Renal cortex interstitium (tissue), 11 donors: ENCODE results near the gene CDH6. TPM values are rescaled to one million over a fixed set of nuclear protein-coding genes. Genes with fewer than 3 reads are reported as not detected.
A peak's percentile ranks its signal among the peaks of the same experiment; 100 is the strongest.

Source experiments
- DNase-seq, 11 donors: peaks; one replicate each; pipeline ENCODE4 v3.0.0-alpha.2; 2013; ENCODE audit warnings: low read depth in 9 of 11, low spot score in 4 of 11; ENCODE audit errors: extremely low read depth in 1 of 11
- polyA plus RNA-seq, 3 donors: library from polyadenylated mRNA; unstranded; fragments of 120-200 nt; gene quantifications; one replicate each; pipeline ENCODE4 v1.2.1, GENCODE V29; 2013; ENCODE audit not compliant: insufficient read length in 3 of 3

Gene CDH6
- polyA plus RNA-seq, 3 donors = 54.4 to 80.8 (median 76.5) TPM

DNA sequence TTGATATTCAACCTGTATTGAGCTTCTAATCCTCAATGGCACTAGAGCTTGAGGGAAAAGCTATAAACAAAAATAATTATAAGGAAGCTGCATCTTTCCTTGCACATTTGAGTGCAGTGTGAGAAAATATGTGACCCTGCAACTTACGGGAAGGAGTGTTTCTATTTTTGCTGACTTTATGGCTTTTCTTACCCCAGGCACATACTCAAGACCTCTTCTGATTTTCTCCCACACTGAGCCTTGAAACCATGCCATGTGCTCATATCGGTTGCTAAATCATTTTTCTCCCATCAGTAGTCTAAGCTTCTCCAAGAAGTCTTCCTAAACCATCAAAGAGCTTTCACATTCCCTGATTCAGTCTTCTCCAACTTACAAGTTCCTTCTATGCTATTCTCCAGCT lies 91.5 kb downstream of the CDH6 start:
- DNase-seq = no peak

DNA sequence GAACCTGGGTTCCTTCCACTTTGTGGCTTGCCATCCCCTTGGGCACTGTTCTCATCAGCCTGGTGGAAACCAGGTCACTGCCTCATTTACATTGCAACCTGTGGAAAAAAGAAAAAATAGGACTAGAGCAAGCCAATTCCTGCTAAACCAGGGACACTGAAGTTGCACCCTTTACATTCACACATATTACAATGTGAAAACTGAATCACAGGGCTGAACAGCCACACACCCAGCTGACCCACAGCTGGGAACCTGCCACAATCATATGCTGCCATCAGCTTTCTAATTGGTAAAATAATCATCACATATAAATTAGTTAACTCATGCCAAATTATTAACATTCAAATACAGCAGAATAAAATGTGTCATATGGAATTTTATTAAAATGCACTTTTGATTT lies 94.5 kb downstream of the CDH6 start:
- DNase-seq = no peak

DNA sequence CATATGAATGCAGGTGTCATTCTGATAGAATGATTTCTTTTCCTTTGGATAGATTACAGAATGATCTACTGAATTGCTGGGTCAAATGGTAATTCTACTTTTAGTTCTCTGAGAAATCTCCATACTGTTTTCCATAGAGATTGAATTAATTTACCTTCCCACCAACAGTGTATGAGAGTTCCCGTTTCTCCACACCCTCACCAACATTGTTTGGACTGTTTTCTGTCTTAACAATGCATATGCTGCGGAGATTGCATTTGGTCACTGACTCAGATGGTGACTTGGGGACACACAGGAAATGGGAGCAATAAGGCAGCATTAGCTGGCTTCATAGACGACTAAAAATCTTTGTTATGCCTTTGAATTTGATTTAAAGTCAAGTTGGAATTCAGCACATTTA lies 95.9 kb downstream of the CDH6 start:
- DNase-seq = no peak

DNA sequence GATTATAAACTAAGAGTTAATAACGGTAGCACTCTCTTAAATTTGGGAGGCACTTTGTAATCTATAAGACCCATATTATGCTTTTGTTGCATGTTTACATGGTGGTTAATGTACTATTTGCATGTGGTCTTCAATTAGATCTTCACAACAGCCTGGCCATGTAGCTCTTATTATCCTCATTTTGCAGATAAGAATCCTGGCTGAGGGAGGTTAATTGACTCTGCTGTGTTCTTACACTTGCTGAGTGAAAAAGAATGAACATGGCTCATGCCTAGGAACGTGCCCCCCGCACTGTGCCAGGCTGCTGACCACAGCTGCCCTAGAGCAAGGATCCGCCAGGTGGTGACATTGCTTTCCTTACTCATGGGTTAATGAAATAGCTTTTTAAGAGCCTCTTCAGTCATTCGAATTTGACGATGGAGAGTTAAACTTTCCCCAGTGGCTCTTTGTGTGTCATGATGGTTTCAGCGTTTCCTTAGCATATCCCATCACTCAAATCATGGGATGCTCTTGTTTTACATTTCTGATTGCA lies 97.9 kb downstream of the CDH6 start:
- DNase-seq = no peak

DNA sequence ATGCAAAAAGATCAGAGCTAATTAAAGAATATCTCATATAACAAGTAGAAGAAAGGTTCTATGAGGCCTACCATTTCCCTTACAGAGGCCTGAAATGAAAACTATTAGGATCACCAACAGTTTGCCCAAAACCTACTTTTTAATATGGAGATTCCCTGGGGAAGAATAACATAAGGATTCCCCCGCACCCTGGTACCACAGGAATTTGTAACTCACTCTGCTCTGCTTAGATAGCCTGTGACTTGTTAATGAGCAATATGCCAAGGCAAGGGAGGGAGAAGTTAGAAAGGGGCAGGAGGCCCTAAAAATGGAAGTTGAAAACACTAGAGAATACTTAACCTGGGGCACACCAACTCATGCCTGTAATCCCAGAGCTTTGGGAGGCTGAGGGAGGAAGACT lies 107.0 kb downstream of the CDH6 start:
- no peak for DNase-seq

DNA sequence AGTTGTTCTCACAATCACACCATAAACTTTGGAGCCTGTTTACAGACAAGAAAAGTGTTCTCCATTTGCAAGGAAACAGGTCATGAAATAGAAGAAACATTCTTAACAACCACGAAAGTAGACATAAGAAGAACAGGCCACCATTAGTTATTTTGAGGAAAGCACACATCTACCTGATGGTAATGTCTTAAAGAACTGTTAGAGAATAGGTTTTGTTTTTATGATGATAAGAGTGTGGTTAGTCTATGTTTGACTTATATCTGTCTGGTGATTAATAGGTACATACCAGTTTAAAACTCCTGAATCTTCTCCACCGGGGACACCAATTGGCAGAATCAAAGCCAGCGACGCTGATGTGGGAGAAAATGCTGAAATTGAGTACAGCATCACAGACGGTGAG lies 108.3 kb downstream of the CDH6 start:
- DNase-seq = no peak

DNA sequence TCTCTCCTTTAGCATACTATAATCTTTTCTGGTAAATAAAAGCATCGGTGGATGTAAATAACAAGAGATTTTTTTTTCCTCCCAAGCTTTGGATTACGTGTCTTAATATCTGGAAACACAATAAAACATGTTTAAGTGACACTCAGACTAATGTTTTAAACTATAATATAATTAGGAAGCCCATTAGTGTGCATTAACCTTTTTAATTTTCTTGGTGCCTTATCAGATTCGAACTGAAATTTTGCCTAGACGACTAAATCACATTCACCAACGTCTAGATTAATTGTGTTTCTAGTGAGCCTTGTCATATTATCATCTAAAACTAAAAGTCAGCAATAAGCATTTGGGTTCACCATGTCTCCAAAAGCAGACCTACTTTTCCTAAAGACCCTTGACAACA lies 110.2 kb downstream of the CDH6 start:
- DNase-seq = no peak

DNA sequence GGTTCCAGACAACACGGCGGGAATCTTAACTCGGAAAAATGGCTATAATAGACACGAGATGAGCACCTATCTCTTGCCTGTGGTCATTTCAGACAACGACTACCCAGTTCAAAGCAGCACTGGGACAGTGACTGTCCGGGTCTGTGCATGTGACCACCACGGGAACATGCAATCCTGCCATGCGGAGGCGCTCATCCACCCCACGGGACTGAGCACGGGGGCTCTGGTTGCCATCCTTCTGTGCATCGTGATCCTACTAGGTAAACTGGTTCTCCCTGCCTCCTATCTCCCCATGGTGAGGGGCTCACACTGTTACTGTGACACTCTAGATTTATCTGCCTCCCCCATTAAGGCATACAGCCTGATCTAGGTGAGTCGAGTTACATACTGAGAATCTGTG lies 124.2 kb downstream of the CDH6 start:
- DNase-seq = no peak

DNA sequence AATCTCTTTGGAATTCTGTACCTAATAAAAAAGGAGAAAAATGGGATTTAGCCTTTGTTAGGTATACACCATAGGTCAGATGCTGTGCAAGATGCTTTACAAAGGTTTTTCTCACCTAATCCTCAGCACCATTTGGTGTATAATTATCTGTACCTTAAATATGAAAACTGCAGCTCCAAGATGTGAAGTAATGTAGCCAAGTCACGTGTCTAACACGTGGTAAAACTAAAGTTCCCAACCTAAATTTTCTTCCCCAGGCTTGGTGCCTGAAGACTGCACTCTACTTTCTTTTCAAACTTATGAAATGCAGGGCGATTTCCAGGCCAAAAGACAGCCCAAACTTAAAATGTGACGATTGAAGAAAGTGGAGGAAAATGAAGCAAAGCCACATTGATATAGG lies 125.8 kb downstream of the CDH6 start:
- DNase-seq = no peak

DNA sequence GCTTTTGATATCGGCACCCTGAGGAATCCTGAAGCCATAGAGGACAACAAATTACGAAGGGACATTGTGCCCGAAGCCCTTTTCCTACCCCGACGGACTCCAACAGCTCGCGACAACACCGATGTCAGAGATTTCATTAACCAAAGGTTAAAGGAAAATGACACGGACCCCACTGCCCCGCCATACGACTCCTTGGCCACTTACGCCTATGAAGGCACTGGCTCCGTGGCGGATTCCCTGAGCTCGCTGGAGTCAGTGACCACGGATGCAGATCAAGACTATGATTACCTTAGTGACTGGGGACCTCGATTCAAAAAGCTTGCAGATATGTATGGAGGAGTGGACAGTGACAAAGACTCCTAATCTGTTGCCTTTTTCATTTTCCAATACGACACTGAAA lies 129.5 kb downstream of the CDH6 start:
- DNase-seq = no peak

DNA sequence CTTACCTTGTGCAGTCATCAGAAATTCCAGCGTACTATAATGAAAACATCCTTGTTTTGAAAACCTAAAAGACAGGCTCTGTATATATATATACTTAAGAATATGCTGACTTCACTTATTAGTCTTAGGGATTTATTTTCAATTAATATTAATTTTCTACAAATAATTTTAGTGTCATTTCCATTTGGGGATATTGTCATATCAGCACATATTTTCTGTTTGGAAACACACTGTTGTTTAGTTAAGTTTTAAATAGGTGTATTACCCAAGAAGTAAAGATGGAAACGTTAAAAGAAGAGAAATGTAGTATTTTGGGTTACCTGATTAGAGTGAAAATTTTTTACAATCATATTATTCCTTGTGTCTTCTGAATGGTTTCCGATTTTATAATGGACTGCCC lies 131.4 kb downstream of the CDH6 start:
- DNase-seq = no peak

DNA sequence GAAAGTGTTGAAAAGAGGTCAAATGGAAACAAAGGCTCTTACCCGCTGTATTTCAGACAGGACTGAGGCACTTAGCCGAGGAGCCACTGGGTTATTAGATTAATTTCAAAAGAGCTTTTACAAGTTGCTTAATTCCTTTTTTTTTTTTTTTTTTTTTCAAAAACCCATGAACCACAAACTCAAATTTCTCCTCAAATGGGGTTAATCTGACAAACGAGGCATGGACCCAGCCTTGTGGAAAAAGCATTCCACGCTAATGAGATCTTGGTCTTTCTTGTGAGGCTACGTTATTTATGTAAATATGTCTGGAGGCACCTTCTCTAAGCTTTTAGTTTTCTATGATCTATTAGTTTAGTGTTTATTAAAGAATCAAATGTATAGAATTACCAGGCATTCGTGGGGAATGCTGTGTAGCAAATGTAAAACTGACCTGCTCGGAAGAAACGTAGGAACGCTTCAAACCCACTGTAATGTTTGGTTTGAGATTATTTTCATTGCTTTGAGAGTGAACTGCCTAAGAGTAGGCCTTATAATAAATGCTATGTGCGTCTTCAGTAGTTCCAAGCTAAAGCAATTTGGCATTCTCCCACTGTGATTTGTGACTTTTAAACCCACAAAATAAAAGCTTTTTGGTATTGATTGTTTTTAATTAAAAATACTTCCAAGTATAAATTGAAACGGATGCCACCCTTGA lies 134.7 kb downstream of the CDH6 start:
- DNase-seq = no peak

DNA sequence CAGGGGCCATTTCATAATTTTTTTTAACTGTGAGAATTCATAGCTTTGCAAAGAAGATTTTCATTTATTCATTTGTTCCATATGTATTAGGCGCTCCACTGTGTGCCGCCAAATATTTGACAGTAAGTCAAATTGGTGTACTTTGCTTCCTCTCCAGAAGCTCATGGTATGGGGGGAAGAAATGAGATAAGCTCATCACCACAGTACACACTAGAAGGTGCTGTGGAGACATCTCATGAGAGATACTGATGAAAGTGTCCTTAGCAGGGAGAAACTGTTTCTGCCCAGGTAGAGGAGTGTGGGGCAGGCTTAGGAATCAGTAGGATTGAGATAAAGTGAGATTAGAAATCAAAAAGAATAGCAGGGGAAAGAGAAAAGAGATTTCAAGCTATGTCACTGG lies 136.2 kb downstream of the CDH6 start:
- DNase-seq = no peak

DNA sequence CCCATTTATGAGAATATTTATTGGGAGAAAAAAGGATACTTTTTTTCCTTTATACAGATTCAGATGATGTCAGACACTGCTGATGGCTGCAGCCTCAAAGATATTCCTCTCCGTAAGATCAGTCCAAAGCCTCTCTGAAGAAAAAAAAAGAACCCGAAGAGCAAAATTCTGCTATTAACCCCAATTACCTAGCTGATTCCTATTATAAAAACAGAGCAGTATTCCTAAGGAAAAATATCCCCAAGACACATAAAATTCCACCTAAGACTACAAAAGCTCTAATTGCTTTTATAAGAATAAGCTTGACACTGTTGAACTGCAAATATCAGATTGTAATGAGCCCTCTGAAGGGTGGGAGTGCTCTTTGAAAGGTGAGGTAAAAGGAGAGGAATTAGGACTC lies 138.7 kb downstream of the CDH6 start:
- no peak for DNase-seq

DNA sequence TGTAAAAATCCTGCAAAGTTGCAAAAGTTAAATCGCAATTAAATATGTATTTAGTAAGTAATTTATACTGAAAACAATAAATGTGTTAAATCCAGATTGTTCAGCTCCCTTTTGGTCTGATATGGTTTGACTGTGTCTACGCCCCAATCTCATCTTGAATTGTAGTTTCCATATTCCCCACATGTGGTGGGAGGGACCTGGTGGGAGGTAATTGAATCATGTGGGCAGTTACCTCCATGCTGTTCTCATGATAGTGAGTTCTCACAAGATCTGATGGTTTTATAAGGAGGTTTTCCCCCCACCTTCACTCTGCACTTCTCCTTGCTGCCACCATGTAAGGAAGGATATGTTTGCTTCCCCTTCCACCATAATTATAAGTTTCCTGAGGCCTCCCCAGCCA lies 140.0 kb downstream of the CDH6 start:
- DNase-seq = no peak

DNA sequence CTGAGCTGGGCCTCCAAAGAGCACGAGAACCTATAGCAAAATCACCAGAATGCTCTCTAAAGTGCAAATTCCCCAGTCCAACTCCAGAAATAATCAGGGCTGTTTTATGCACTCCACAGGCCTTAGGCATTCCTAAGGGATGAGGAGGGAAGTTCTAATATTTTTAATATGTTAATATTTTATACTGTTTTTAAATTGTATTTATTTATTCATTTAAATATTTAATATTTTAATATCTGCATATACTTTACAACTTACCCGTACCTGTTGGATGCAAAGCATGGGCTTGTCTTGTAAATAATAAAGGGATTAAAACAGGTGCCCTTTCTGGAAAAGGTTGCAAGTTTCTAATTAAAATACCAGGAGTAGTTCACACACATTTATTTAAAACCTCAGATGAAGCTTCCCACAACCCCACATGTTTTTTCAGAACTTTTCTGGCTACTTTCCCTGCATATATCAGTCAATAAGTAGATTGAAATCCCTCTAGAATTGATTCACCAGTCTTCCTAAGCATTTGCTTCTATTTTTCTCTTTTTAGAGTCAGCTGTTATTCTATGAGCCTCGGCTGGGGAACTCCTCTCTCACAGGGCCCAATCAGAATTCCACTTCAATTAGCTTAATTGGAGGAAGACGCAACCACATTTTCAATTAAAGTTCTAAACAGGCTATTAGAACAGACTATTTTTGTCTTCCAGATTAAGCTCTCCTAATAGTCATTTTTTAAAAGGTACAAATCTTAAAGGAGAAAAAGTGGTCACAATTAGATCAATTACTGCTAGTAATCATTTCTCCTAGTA lies 140.8 kb downstream of the CDH6 start:
- DNase-seq = no peak

DNA sequence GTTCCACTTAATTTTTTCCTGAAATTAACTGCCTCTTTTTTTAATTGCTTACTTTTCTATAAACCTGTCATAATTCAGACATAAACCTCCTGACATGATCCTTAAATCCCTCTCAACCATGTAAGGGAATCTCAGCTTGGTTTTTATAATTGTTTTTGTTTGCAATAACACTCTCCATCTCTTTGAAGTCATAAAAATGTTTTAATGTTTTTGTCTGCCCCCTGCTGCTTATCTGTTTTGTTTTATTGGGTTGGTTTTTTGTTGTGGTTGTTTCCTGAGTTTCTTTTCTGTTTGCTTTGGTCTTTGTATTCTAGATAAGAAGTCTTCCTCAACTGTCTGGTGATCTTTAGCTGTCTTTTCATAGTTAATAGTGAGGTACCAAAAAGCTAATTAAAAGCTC lies 142.0 kb downstream of the CDH6 start:
- DNase-seq = peak in 3 of 11 donors; percentile 8 to 20 (median 16)

DNA sequence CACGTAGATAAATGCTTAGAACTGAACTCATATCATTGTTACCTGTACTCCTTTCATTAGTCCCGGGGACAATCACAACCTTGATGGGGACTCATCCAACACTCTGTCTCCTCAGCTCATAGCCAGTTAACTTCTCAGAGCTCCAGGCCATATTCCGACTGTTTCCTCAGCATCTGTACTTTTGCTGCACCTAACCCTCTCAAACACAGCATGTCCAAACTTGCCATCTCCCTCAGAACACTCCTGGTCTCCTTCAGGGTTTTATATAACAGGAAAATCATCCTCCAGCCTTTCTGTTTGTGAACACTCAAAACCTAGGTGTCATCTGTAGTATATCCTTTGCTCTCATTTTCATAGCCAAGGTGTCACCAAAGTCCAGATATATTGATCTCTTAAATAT lies 150.5 kb downstream of the CDH6 start:
- DNase-seq = no peak

DNA sequence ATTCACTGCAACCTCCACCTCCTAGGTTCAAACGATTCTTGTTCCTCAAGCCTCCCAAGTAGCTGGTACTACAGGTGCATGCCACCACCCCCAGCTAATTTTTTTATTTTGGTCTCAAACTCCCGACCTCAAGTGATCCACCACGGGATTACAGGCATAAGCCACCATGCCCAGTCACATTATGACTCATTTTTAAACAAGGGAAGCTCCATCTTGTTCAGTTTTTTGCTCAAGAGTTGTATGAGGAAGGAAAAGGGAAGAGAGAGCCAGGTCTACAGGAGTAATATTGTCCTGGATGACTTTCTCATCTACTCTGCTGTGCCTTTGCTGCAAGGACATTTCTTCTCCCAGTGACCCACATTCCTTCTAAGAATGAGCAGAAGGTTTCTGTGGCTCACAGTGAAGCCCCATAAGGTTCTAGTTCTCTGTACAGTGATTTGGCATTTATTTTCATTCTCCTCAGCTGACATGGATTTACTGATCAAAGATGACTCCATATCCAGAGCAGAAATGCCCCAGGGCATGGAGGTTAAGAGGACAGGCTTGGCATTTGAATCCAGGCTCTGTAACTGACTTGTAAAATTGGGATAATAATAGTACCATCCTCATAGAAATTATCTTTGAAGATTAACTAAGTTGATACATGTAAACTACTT lies 153.5 kb downstream of the CDH6 start:
- DNase-seq = no peak

DNA sequence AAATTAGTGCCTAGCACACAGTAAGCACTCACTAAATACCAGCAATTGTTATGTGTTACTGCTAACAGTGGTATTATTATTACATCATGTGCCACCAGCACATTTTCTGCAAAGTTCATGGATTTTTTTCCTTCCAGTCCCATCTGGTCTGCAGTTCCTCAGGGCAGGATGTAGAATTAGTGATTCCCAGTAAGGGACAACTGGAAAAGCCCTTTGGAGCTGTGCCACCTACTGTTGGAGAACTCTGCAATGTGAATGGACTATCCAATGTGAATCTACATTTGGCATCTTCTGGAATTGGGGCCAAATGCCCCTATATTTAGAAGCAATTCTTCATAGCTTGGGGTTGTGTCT lies 154.0 kb downstream of the CDH6 start:
- no peak for DNase-seq
